GM23248 (cell line): Measurements from ENCODE around the gene RAB8B. TPM values are rescaled to one million over a fixed set of nuclear protein-coding genes. Genes with fewer than 3 reads are reported as not detected.

Experiments used
- DNase-seq: peaks from one replicate; pipeline ENCODE4 v3.0.0-alpha.2; 2015
- H2AFZ ChIP-seq: fragments of 200-600 bp; sonication (generic); 2 replicates; pipeline ENCODE4 v1.6.1; 2016; ENCODE audit warnings: antibody characterized with exemption
- H3F3A ChIP-seq: fragments of 200-600 bp; sonication (generic); 2 replicates; pipeline ENCODE4 v1.6.1; 2016; ENCODE audit warnings: mild to moderate bottlenecking, antibody characterized with exemption, mixed run types; ENCODE audit not compliant: insufficient read depth
- H3K27ac ChIP-seq: fragments of 200-600 bp; sonication (generic); 2 replicates; pipeline ENCODE4 v1.5.1; 2016; ENCODE audit warnings: mild to moderate bottlenecking
- H3K27me3 ChIP-seq: fragments of 200-600 bp; sonication (generic); replicated peaks from 2 replicates; pipeline ENCODE4 v1.6.1; 2016; ENCODE audit warnings: mild to moderate bottlenecking; ENCODE audit not compliant: insufficient read depth
- H3K36me3 ChIP-seq: fragments of 200-600 bp; sonication (generic); 2 replicates; pipeline ENCODE4 v1.6.1; 2016; ENCODE audit warnings: low read depth, mild to moderate bottlenecking
- H3K4me1 ChIP-seq: fragments of 200-600 bp; sonication (generic); 2 replicates; pipeline ENCODE4 v1.6.1; 2016; ENCODE audit warnings: mild to moderate bottlenecking; ENCODE audit not compliant: insufficient read depth
- H3K4me2 ChIP-seq: fragments of 200-600 bp; sonication (generic); one replicate; pipeline ENCODE4 v1.6.1; 2016; ENCODE audit warnings: mild to moderate bottlenecking; ENCODE audit not compliant: unreplicated experiment
- H3K4me3 ChIP-seq: fragments of 200-600 bp; sonication (generic); 2 replicates; pipeline ENCODE4 v1.5.1; 2016; ENCODE audit warnings: mild to moderate bottlenecking
- H3K79me2 ChIP-seq: fragments of 200-600 bp; sonication (generic); 2 replicates; pipeline ENCODE4 v1.6.1; 2016; ENCODE audit warnings: mild to moderate bottlenecking; ENCODE audit not compliant: insufficient read depth
- H3K9ac ChIP-seq: fragments of 200-600 bp; sonication (generic); 2 replicates; pipeline ENCODE4 v1.6.1; 2016; ENCODE audit warnings: mild to moderate bottlenecking
- H3K9me2 ChIP-seq: fragments of 200-600 bp; sonication (generic); 2 replicates; pipeline ENCODE4 v1.6.1; 2016; ENCODE audit warnings: mixed run types, mild to moderate bottlenecking, moderate library complexity; ENCODE audit not compliant: insufficient read depth
- H3K9me3 ChIP-seq: fragments of 200-600 bp; sonication (generic); one replicate; pipeline ENCODE4 v1.6.1; 2017; ENCODE audit warnings: low read depth
- H4K20me1 ChIP-seq: fragments of 200-600 bp; sonication (generic); 2 replicates; pipeline ENCODE4 v1.6.0; 2016; ENCODE audit not compliant: insufficient read depth
- EZH2 ChIP-seq: fragments of 200-600 bp; sonication (generic); IDR thresholded peaks from 2 replicates; pipeline ENCODE4 v1.6.1; 2018; ENCODE audit warnings: antibody characterized with exemption, mild to moderate bottlenecking; ENCODE audit not compliant: insufficient read depth, poor library complexity, severe bottlenecking
- EZH2phosphoT487 ChIP-seq: fragments of 200-600 bp; sonication (generic); IDR thresholded peaks from 2 replicates; pipeline ENCODE4 v1.6.1; 2018; ENCODE audit warnings: antibody characterized with exemption, moderate library complexity, mild to moderate bottlenecking, low read depth; ENCODE audit not compliant: insufficient read depth
- WGBS, 2 experiments: methylation state at CpG; one replicate each; pipeline ENCODE4 v1.1.6; 2015 to 2017; ENCODE audit warnings: low lambda C conversion rate in 2 of 2, low coverage in 1 of 2; ENCODE audit errors: missing lambda C conversion rate in 2 of 2; 5-methylcytosine and 5-hydroxymethylcytosine counted together
- in situ Hi-C: fragments of 300-500 bp; cut with MboI; formaldehyde crosslinking; loops from 2 replicates; pipeline ENCODE4 v1.15.0; 2020
- polyA plus RNA-seq: library from polyadenylated mRNA; unstranded; fragments of >200 nt; fragmentation: Nextera tagmentation; extraction: Ambion mirVana; gene quantifications from 2 replicates; pipeline ENCODE4 v1.2.1, GENCODE V29; 2016
- total RNA-seq: library from RNA; depleted of rRNA; stranded (reverse); fragments of >200 nt; shearing (Covaris generic); gene quantifications from 2 replicates; pipeline ENCODE4 v1.2.3, GENCODE V29; 2014

RAB8B gene
- total and polyA plus RNA-seq, 2 experiments from 2014 or later: 43.6 to 54.3 TPM

DNA sequence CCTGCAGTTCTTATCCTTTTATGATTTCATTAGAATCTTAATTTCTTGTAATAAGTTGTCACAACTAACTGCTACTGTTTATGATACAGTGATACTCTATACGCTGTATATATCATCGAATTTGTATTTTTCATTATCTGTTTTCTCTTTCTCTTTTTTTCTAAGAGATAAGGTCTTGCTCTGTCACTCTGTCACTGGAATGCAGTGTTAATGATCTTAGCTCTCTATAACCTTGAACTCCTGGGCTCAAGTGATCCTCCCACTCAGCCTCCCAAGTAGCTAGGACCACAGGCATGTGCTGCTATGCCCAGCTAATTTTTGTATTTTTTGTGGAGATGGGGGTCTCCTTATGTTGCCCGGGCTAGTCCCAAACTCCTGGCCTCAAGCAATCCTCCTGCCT is 102.8 kb downstream of the RAB8B start:
- no peak overlapping the region for H3K4me3 ChIP-seq
- H3K36me3 ChIP-seq: 0 out of 2 replicates have a peak, but pooled peaks cover 3% of the 10 kb centered on the region
- in situ Hi-C loops: loop anchor here (5.0 kb wide), 1 partner anchor 110 kb away; no protein-coding TSS in a partner anchor
- H3K9ac ChIP-seq: no peak overlapping the region
- H3K27ac ChIP-seq: peak overlapping the region; percentile 84
- H3F3A ChIP-seq: peaks cover 38% of the 10 kb centered on the region
- H3K9me2 ChIP-seq: no peaks in the 10 kb centered on the region
- no peak for DNase-seq
- H3K4me2 ChIP-seq: peak overlapping the region; percentile 44
- H2AFZ ChIP-seq: 0 out of 2 replicates have a peak overlapping the region, but pooled peaks have one; percentile 25
- H3K79me2 ChIP-seq: no peaks in the 10 kb centered on the region
- H3K9me3 ChIP-seq: no peaks in the 10 kb centered on the region
- H3K27me3 ChIP-seq: no peaks in the 10 kb centered on the region
- no peaks in the 10 kb centered on the region for H4K20me1 ChIP-seq
- WGBS, 2 experiments: 95 to 100% methylated on average over 3 of the region's 3 CpGs
- peaks cover 32% of the 10 kb centered on the region for H3K4me1 ChIP-seq
- TF ChIP-seq EZH2phosphoT487: no peak
- no peak for TF ChIP-seq EZH2

GRCh38 chr15:63292771-63293170 is 103.4 kb downstream of the RAB8B start:
- no peaks in the 10 kb centered on the region for H4K20me1 ChIP-seq
- DNase-seq: peak; percentile 47
- no peak overlapping the region for H3K4me2 ChIP-seq
- TF ChIP-seq EZH2: no peak
- no peak for TF ChIP-seq EZH2phosphoT487
- H3K9me3 ChIP-seq: no peaks in the 10 kb centered on the region
- H3K79me2 ChIP-seq: no peaks in the 10 kb centered on the region
- no peak overlapping the region for H2AFZ ChIP-seq
- H3K9ac ChIP-seq: no peak overlapping the region
- H3K9me2 ChIP-seq: no peaks in the 10 kb centered on the region
- H3F3A ChIP-seq: peaks cover 33% of the 10 kb centered on the region
- H3K4me1 ChIP-seq: peaks cover 28% of the 10 kb centered on the region
- no peak overlapping the region for H3K4me3 ChIP-seq
- 91 to 94% methylated on average over 5 of the region's 5 CpGs for WGBS, 2 experiments
- in situ Hi-C loops: loop anchor here (5.0 kb wide), 1 partner anchor 110 kb away; no protein-coding TSS in a partner anchor
- H3K27me3 ChIP-seq: no peaks in the 10 kb centered on the region
- H3K27ac ChIP-seq: peak overlapping the region; percentile 84; the same call in 1 of the 2 replicates
- peaks cover 5% of the 10 kb centered on the region; the same call in 1 of the 2 replicates for H3K36me3 ChIP-seq

DNA sequence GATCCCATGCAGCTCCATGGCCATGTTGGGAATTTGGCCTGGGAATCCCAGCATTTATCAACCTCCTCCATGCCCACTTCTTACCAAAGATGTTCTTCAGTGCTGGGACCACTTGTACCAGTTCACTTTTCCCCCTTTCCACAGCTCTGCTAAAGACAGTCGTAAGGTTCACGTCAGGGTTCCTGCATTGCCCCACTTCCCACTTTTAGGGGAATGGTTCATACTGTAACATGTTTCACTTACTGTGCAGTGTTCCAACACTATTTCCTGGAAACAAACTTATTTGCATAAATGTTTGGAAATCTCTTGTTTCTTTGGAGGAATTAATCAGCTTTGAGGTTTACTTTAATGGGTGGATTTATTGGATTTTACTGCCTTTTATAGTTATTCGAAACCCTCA is 105.0 kb downstream of the RAB8B start:
- Histone ChIP-seq H3K79me2 (no peaks in the 10 kb centered on the region), H3K4me3 (no peak overlapping the region), H4K20me1 (no peaks in the 10 kb centered on the region), H3K27me3 (no peaks in the 10 kb centered on the region), H3K9ac (no peak overlapping the region), H3K9me3 (no peaks in the 10 kb centered on the region), H2AFZ (no peak overlapping the region), H3K4me1 (peaks cover 24% of the 10 kb centered on the region), H3K9me2 (no peaks in the 10 kb centered on the region), H3K27ac (no peak overlapping the region), H3K36me3 (peaks cover 8% of the 10 kb centered on the region; the same call in 1 of the 2 replicates), H3F3A (peaks cover 27% of the 10 kb centered on the region), H3K4me2 (no peak overlapping the region)
- DNase-seq: no peak
- in situ Hi-C loops: loop anchor here (5.0 kb wide), 1 partner anchor 108 kb away; no protein-coding TSS in a partner anchor
- TF ChIP-seq EZH2: no peak
- TF ChIP-seq EZH2phosphoT487: no peak
- 95 to 99% methylated on average over 3 of the region's 3 CpGs for WGBS, 2 experiments

GRCh38 chr15:63295341-63295740 is 105.9 kb downstream of the RAB8B start:
- Histone ChIP-seq H3F3A (peaks cover 23% of the 10 kb centered on the region), H3K9ac (no peak overlapping the region), H3K9me3 (no peaks in the 10 kb centered on the region), H3K27me3 (no peaks in the 10 kb centered on the region), H4K20me1 (no peaks in the 10 kb centered on the region), H3K4me1 (peaks cover 22% of the 10 kb centered on the region), H3K79me2 (no peaks in the 10 kb centered on the region), H3K27ac (no peak overlapping the region), H3K36me3 (peaks cover 8% of the 10 kb centered on the region; the same call in 1 of the 2 replicates), H3K4me2 (no peak overlapping the region), H3K4me3 (no peak overlapping the region), H2AFZ (no peak overlapping the region), H3K9me2 (no peaks in the 10 kb centered on the region)
- no peak for TF ChIP-seq EZH2phosphoT487
- TF ChIP-seq EZH2: no peak
- no peak for DNase-seq
- in situ Hi-C loops: no loop called here
